VCaP (cell line): ENCODE measurements around the gene MACROD1.

Experiments used
- H3K27ac ChIP-seq: fragments of 450-650 bp; 2 replicates; pipeline ENCODE4 v1.5.1; 2017
- TF ChIP-seq, protein P1 (sequence below): fragments of 450-650 bp; conservative IDR thresholded peaks from 2 replicates; pipeline ENCODE4 v1.5.1; 2017; ENCODE audit warnings: mild to moderate bottlenecking, moderate library complexity

The MACROD1 gene

GRCh38 chr11:64021757-64022093 lies 144.2 kb downstream of the MACROD1 start:
- H3K27ac ChIP-seq, result no peak overlapping the region
- TF ChIP-seq, protein P1, sequence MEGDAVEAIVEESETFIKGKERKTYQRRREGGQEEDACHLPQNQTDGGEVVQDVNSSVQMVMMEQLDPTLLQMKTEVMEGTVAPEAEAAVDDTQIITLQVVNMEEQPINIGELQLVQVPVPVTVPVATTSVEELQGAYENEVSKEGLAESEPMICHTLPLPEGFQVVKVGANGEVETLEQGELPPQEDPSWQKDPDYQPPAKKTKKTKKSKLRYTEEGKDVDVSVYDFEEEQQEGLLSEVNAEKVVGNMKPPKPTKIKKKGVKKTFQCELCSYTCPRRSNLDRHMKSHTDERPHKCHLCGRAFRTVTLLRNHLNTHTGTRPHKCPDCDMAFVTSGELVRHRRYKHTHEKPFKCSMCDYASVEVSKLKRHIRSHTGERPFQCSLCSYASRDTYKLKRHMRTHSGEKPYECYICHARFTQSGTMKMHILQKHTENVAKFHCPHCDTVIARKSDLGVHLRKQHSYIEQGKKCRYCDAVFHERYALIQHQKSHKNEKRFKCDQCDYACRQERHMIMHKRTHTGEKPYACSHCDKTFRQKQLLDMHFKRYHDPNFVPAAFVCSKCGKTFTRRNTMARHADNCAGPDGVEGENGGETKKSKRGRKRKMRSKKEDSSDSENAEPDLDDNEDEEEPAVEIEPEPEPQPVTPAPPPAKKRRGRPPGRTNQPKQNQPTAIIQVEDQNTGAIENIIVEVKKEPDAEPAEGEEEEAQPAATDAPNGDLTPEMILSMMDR, result no peak

DNA sequence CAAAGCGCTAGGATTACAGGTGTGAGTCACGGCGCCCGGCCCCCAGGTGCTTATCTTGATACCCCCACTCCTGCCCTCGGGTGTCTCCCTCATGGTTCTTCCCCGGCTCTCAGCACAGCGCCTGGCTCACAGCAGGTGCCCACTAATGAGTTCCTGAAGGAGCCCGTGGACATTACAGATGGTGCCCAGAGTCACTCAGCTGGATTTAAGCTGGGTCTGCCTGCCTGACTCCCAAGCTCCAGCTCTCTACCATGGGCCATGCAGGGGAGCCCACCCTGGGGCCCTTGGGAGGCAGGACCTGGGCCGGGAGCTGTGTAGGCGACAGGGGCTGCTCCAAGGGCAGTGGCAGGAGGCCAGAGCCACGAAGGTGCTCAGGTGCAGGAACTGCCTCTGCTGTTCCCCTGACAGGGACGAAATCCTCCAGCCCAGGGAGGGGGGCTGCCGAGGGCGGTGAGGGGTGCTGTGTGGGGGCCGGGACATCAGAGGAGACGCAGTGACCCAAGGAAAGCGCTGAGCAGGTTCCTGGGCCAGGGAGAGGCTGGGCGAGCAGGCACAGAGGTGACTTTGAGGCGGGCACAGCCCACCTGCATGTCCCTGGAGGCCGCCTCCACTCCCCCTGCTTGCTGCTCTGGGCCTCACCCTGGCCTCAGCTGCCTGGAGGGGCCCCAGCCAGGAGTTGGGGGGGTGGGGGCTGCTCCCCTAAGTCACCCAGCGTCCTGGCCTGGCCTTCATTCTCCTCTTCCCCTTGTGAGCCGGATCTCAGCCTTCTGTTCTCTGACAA lies 144.7 kb downstream of the MACROD1 start:
- TF ChIP-seq, protein P1, result no peak
- H3K27ac ChIP-seq, result no peak overlapping the region

DNA sequence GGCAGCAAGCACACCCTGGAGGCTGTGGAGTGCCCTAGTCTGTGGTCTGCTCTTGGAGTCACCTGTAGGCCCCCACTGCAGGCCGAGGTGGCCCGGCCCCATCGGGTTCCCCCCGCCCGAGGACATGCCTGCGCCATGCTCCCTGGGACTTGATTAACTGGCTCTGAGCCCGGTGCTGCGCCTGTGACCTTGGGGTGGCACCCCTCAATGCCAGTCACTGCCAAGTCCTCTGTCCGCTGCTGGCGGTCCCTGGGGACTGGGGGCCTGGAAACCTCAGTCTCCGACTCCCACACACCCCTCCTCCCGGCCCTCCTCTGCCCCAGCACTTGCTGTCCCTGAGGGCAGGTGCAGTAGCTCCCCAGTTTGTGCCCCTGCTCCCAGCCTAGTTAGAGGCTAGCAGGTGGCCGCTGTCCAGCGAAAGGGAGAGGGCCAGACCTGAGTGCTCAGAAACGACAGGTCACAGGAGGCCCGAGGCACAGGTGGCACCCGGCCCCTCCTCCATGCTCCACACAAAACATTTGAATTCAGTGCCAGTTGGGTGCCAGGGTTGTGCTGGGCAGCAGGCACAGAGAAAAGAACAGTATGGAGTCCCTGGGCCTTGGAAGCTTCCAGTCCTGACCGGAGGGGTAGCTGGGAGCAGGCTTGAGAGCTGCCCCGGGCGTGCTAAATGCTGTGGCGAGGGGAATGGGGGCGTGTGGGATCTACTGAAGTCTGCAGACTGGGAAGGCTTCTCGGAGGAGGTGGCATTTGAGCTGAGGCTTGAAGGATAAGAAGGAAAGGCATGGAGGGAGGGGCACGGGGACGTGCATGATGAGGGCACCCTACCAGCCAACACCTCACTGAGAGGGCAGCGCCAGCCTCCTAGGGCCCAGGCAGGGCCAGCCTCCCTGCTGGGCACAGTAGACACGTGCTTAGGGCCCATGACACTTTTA lies 146.5 kb downstream of the MACROD1 start:
- TF ChIP-seq, protein P1, result no peak
- no peak overlapping the region for H3K27ac ChIP-seq

- H3K27ac ChIP-seq, result peak overlapping the region; percentile 0; the same call in 1 of the 2 replicates
- TF ChIP-seq, protein P1, result no peak
Measured at GRCh38 chr11:64018310-64018709, 147.6 kb downstream of the MACROD1 start.

GRCh38 chr11:64017945-64018224 lies 148.0 kb downstream of the MACROD1 start:
- peak overlapping the region; percentile 0; the same call in 1 of the 2 replicates for H3K27ac ChIP-seq
- TF ChIP-seq, protein P1, result no peak

- TF ChIP-seq, protein P1, result no peak
- no peak overlapping the region for H3K27ac ChIP-seq
Measured at GRCh38 chr11:64015935-64016845, 149.7 kb downstream of the MACROD1 start.

GRCh38 chr11:64015510-64015909 lies 150.4 kb downstream of the MACROD1 start:
- TF ChIP-seq, protein P1, result no peak

More at GRCh38 chr11:64015510-64015909, 150.4 kb downstream of the MACROD1 start:
- no peak overlapping the region for H3K27ac ChIP-seq
